Occipital lobe (tissue), 2 donors: ENCODE results near the gene LLCFC1. TPM values are rescaled to one million over a fixed set of nuclear protein-coding genes. Genes with fewer than 3 reads are reported as not detected.

ENCODE experiments used
- DNase-seq: peaks from one replicate; lab custom pipeline; 2025; lab: John Stamatoyannopoulos, UW
- total RNA-seq: library from RNA; depleted of rRNA; stranded (reverse); fragments of >200 nt; gene quantifications from one replicate; pipeline ENCODE4 v1.2.3, GENCODE V29; 2014

Gene LLCFC1
- total RNA-seq, 1 donor from 2014 or later, result not detected

DNA sequence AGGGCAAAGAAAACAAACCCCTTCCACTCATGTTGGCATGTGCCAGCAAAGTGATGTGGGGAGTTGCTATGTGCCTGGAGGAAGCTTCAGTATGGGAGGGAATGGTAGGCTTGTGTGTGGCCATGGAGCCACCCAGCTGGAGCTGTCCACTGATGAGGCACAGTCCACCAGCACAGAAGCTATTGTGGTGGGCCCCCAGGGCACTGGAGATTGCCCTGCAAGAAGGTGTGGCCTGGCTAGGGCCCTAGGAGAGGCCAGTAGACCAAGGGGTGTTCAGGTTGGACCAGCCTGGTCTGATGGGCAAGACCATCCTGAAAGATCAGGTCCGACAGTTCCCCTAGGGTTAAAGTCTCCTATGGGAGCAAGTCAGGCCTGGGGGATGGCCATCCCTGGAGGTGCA is 45.0 kb downstream of the LLCFC1 start:
- DNase-seq, result no peak

Other genes with a start within 250 kb of the LLCFC1 start
- gene PRSS1, start 190.0 kb upstream of the LLCFC1 start, total RNA-seq, result not detected
- gene PRSS2, start 168.5 kb upstream of the LLCFC1 start, total RNA-seq, result not detected
- gene EPHB6, start 84.4 kb upstream of the LLCFC1 start, total RNA-seq, result 55.8 TPM
- under 0.01 TPM for gene TRPV6, start 53.7 kb upstream of the LLCFC1 start, total RNA-seq
- 0.31 TPM for gene TRPV5, start 5.7 kb upstream of the LLCFC1 start, total RNA-seq
- gene KEL, start 22.9 kb downstream of the LLCFC1 start, total RNA-seq, result 3.0 TPM
- 1.1 TPM for gene OR9A2, start 87.6 kb downstream of the LLCFC1 start, total RNA-seq
- gene OR6V1, start 112.9 kb downstream of the LLCFC1 start, total RNA-seq, result not detected
- gene PIP, start 192.6 kb downstream of the LLCFC1 start, total RNA-seq, result not detected
- not detected for gene TAS2R39, start 243.9 kb downstream of the LLCFC1 start, total RNA-seq